Measurements from ENCODE around the gene RIMBP3B.
"Not testable (repeated sequence)": the region's sequence is repeated elsewhere in the genome, so short reads cannot be mapped to it uniquely, and the experiment has no call there.

GRCh38 chr22:21418974-21419638 is 35.6 kb downstream of the RIMBP3B start:
- not testable (repeated sequence) for TF ChIP-seq CTCF (IDR thresholded peaks at IDR 0.05); POLR2AphosphoS5 (IDR thresholded peaks at IDR 0.05; ENCODE audit: insufficient read depth in 1 of 2, low read depth in 1 of 2); POLR2A (IDR thresholded peaks at IDR 0.05)

Measured in vagina (tissue), 2 donors.